Ascending aorta (tissue), 2 donors: ENCODE measurements around the gene LAMA3. TPM values are rescaled to one million over a fixed set of nuclear protein-coding genes. Genes with fewer than 3 reads are reported as not detected.

Source experiments
- DNase-seq, 2 donors: peaks; one replicate each; pipeline ENCODE4 v3.0.0-alpha.2; 2019; ENCODE audit warnings: low spot score in 2 of 2
- H3K27ac ChIP-seq, 2 donors: fragments of 200-600 bp; sonication (generic); one replicate each; pipeline ENCODE4 v1.5.1; 2016 to 2017; ENCODE audit warnings: mild to moderate bottlenecking in 1 of 2
- H3K27me3 ChIP-seq: fragments of 200-600 bp; sonication (generic); one replicate; pipeline ENCODE4 v1.5.1; 2017
- H3K36me3 ChIP-seq, 2 donors: fragments of 200-600 bp; sonication (generic); one replicate each; pipeline ENCODE4 v1.5.1; 2016
- H3K4me1 ChIP-seq, 2 donors: fragments of 200-600 bp; sonication (generic); one replicate each; pipeline ENCODE4 v1.5.1; 2016 to 2017; ENCODE audit warnings: mild to moderate bottlenecking in 1 of 2
- H3K4me3 ChIP-seq, 2 donors: fragments of 200-600 bp; sonication (generic); one replicate each; pipeline ENCODE4 v1.5.1; 2016 to 2017; ENCODE audit warnings: mild to moderate bottlenecking in 1 of 2
- H3K9me3 ChIP-seq, 2 donors: fragments of 200-600 bp; sonication (generic); one replicate each; pipeline ENCODE4 v1.5.1; 2016
- intact Hi-C: fragments of 100-400 bp; cut with DNase I; formaldehyde crosslinking; loops from one replicate; pipeline ENCODE4 v1.15.1; 2023
- total RNA-seq: library from RNA; depleted of rRNA; stranded (reverse); fragments of >200 nt; gene quantifications from one replicate; pipeline ENCODE4 v1.1.0, GENCODE V29; 2016
- TF ChIP-seq, protein P1 (sequence below), 3 experiments: fragments of 200-600 bp in 2 of 3; fragments of 450-650 bp in 1 of 3; sonication (generic) in 2 of 3; IDR thresholded peaks; one replicate each; pipeline ENCODE4 v1.5.1; 2016 to 2019; ENCODE audit warnings: antibody characterized with exemption in 3 of 3, mild to moderate bottlenecking in 1 of 3, moderate library complexity in 1 of 3

LAMA3 gene
- total RNA-seq, 1 donor from 2014 or later, result 27.2 TPM

DNA sequence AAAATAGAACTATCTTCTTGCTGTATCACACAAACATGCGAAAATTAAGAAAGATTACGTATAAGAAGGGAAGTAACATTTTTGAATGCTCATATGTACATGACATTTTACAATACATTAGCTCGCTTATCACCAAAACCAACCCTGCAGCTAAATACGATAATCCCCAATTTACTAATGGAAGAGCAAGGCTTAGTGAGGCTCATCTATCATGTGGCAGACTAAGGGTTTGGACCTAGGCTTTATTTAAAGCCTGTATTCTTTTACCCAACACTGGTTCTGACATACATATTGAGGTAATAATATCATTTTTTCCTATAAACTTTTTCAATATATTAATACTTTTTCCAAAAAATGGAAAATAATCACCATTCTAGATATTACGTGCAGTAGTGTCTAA is 208.5 kb downstream of the LAMA3 start:
- no peaks in the 10 kb centered on the region for H3K27me3 ChIP-seq
- no peak for DNase-seq
- TF ChIP-seq, protein P1, sequence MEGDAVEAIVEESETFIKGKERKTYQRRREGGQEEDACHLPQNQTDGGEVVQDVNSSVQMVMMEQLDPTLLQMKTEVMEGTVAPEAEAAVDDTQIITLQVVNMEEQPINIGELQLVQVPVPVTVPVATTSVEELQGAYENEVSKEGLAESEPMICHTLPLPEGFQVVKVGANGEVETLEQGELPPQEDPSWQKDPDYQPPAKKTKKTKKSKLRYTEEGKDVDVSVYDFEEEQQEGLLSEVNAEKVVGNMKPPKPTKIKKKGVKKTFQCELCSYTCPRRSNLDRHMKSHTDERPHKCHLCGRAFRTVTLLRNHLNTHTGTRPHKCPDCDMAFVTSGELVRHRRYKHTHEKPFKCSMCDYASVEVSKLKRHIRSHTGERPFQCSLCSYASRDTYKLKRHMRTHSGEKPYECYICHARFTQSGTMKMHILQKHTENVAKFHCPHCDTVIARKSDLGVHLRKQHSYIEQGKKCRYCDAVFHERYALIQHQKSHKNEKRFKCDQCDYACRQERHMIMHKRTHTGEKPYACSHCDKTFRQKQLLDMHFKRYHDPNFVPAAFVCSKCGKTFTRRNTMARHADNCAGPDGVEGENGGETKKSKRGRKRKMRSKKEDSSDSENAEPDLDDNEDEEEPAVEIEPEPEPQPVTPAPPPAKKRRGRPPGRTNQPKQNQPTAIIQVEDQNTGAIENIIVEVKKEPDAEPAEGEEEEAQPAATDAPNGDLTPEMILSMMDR (IDR thresholded peaks at IDR 0.05), result no peak
- intact Hi-C loops, result no loop called here
- no peak overlapping the region for H3K4me3 ChIP-seq
- no peaks in the 10 kb centered on the region for H3K36me3 ChIP-seq
- H3K4me1 ChIP-seq, result no peaks in the 10 kb centered on the region
- H3K9me3 ChIP-seq, result no peaks in the 10 kb centered on the region
- H3K27ac ChIP-seq, result no peak overlapping the region

DNA sequence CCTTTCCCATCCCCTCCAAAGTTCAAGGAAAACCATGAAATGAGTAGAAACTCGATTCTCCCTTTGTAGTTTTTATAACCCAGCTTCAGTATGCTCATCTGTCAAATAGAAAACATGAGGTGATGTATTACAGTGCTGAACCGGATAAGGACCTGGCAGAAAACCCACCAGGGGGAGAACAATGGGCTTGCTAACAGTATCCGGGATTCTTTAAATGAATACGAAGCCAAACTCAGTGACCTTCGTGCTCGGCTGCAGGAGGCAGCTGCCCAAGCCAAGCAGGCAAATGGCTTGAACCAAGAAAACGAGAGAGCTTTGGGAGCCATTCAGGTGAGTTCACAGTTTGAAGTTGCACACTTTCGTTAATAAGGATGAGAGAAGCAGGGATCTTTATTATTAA is 211.7 kb downstream of the LAMA3 start:
- H3K27ac ChIP-seq, result no peak overlapping the region
- H3K36me3 ChIP-seq, result no peaks in the 10 kb centered on the region
- no peak overlapping the region for H3K4me3 ChIP-seq
- intact Hi-C loops, result no loop called here
- H3K4me1 ChIP-seq, result no peaks in the 10 kb centered on the region
- no peaks in the 10 kb centered on the region for H3K27me3 ChIP-seq
- no peak for DNase-seq
- no peaks in the 10 kb centered on the region for H3K9me3 ChIP-seq
- TF ChIP-seq, protein P1 (IDR thresholded peaks at IDR 0.05), result no peak

DNA sequence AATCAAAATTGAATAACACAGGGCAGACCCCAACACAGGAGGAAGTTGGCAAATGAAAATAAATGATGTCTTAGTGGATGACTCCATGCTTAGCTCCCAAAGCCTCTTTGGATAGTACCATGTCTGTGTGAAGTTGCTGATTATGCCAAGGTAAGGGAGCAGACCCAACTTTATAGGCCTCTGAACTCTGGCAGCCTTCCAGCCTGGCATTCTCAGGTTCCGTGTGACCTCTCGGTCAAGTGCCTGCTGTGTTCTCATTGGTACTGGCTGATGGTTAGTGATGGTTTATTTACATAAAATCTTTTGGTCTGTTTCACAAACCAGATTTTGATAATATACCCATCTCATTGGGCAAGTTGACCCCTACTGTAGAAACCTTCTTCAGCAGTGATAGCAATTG is 213.1 kb downstream of the LAMA3 start:
- DNase-seq, result no peak
- Histone ChIP-seq H3K36me3 (no peaks in the 10 kb centered on the region), H3K4me1 (no peaks in the 10 kb centered on the region), H3K27ac (no peak overlapping the region), H3K27me3 (no peaks in the 10 kb centered on the region), H3K9me3 (no peaks in the 10 kb centered on the region), H3K4me3 (no peak overlapping the region)
- TF ChIP-seq, protein P1 (IDR thresholded peaks at IDR 0.05), result no peak
- intact Hi-C loops, result no loop called here

DNA sequence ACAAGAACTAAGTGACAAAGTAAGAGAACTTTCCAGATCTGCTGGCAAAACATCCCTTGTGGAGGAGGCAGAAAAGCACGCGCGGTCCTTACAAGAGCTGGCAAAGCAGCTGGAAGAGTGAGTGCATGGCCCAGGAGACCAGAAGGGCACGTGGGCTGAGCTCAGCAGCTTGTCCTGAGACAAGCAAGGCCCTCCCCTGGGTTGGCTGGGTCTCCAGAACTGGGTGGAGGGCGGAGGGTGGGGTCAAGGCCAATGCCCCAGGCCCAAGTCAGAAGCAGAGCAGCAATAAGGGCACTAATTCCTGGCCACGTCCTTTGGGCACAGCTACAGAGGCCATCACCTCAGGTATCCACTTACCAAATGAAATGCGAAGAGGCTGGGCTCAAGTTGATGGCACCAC is 214.7 kb downstream of the LAMA3 start:
- TF ChIP-seq, protein P1 (IDR thresholded peaks at IDR 0.05), result no peak
- H3K27ac ChIP-seq, result no peak overlapping the region
- H3K9me3 ChIP-seq, result no peaks in the 10 kb centered on the region
- intact Hi-C loops, result no loop called here
- no peak overlapping the region for H3K4me3 ChIP-seq
- no peaks in the 10 kb centered on the region for H3K36me3 ChIP-seq
- no peaks in the 10 kb centered on the region for H3K4me1 ChIP-seq
- DNase-seq, result no peak
- no peaks in the 10 kb centered on the region for H3K27me3 ChIP-seq

DNA sequence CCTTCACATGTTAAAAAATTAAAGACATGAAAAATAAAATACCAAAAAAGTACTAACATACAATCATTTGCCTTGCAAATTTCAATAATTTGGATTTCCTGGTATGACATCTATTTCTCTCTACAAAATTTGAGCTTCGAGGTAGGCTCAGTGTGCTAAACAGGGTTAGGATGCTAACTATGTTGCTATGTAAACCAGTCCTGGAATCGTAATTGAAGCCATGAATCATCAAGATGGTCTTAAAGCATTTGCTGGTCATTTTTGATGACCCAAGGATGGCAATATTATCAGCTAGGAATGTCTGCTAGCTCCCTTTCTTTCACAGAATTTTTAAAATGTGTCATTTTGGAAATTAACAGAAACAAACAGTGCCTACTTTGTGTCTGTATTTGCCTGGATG is 217.4 kb downstream of the LAMA3 start:
- Histone ChIP-seq H3K4me3 (no peak overlapping the region), H3K36me3 (no peaks in the 10 kb centered on the region), H3K27ac (no peak overlapping the region), H3K27me3 (no peaks in the 10 kb centered on the region), H3K9me3 (no peaks in the 10 kb centered on the region), H3K4me1 (no peaks in the 10 kb centered on the region)
- DNase-seq, result no peak
- intact Hi-C loops, result no loop called here
- TF ChIP-seq, protein P1 (IDR thresholded peaks at IDR 0.05), result no peak

DNA sequence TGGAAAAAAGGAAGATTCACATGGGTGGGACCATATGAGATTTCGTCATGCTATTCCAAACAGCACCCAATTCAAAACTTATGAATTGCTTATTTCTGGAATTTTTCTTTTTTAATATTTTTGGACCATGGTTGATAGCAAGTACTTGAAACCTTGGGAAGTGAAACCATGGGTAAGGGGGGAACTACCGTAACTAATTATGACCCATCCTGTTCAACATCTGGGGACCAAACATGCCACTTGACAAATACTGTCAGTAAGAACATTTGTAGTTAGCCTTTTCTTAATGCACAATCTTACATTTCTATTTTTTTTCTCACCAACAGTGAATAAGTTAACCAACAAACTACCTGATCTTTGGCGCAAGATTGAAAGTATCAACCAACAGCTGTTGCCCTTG is 219.6 kb downstream of the LAMA3 start:
- no peak overlapping the region for H3K4me3 ChIP-seq
- no peaks in the 10 kb centered on the region for H3K9me3 ChIP-seq
- intact Hi-C loops, result no loop called here
- no peak for DNase-seq
- no peaks in the 10 kb centered on the region for H3K4me1 ChIP-seq
- TF ChIP-seq, protein P1 (IDR thresholded peaks at IDR 0.05), result no peak
- H3K27ac ChIP-seq, result no peak overlapping the region
- H3K36me3 ChIP-seq, result no peaks in the 10 kb centered on the region
- no peaks in the 10 kb centered on the region for H3K27me3 ChIP-seq
